Osteoblast (primary cell): ENCODE results near the gene POLR2J. TPM values are rescaled to one million over a fixed set of nuclear protein-coding genes. Genes with fewer than 3 reads are reported as not detected.
A peak's percentile ranks its signal among the peaks of the same experiment; 100 is the strongest.

Source experiments
- DNase-seq: peaks from one replicate; pipeline ENCODE4 v3.0.0; 2011; ENCODE audit warnings: low spot score, mixed read lengths; ENCODE audit not compliant: insufficient read length; ENCODE audit errors: missing footprints
- H2AFZ ChIP-seq: 2 replicates; pipeline ENCODE4 v1.6.0; 2011; ENCODE audit warnings: mild to moderate bottlenecking, low read length
- H3K27ac ChIP-seq: 2 replicates; pipeline ENCODE4 v1.5.1; 2011; ENCODE audit warnings: mild to moderate bottlenecking, low read depth, low read length, moderate library complexity
- H3K27me3 ChIP-seq: 2 replicates; pipeline ENCODE4 v1.6.0; 2012; ENCODE audit warnings: mild to moderate bottlenecking, control low read depth, inconsistent platforms, low read length, moderate library complexity; ENCODE audit not compliant: insufficient read depth
- H3K36me3 ChIP-seq: 2 replicates; pipeline ENCODE4 v1.5.1; 2011; ENCODE audit warnings: mild to moderate bottlenecking, low read length, control low read depth, moderate library complexity; ENCODE audit not compliant: insufficient read depth
- H3K4me1 ChIP-seq: 2 replicates; pipeline ENCODE4 v1.5.1; 2011; ENCODE audit warnings: mild to moderate bottlenecking, low read length, control low read depth, moderate library complexity; ENCODE audit not compliant: insufficient read depth
- H3K4me2 ChIP-seq: 2 replicates; pipeline ENCODE4 v1.6.0; 2011; ENCODE audit warnings: mild to moderate bottlenecking, low read length; ENCODE audit not compliant: insufficient read depth
- H3K4me3 ChIP-seq: fragments of 200-600 bp; sonication (generic); 3 replicates; pipeline ENCODE4 v1.5.1; 2012; ENCODE audit warnings: mild to moderate bottlenecking, low read length, inconsistent platforms; ENCODE audit not compliant: insufficient read depth
- H3K79me2 ChIP-seq: 2 replicates; pipeline ENCODE4 v1.6.0; 2012; ENCODE audit warnings: mild to moderate bottlenecking, low read length, control low read depth, inconsistent platforms; ENCODE audit not compliant: insufficient read depth
- H3K9me3 ChIP-seq: 2 replicates; pipeline ENCODE4 v1.5.1; 2011; ENCODE audit warnings: low read depth, low read length, control low read depth
- H4K20me1 ChIP-seq: 2 replicates; pipeline ENCODE4 v1.6.0; 2012; ENCODE audit warnings: mild to moderate bottlenecking, low read length, control low read depth; ENCODE audit not compliant: insufficient read depth
- CTCF ChIP-seq: IDR thresholded peaks from 2 replicates; pipeline ENCODE4 v1.5.1; 2011; ENCODE audit warnings: mild to moderate bottlenecking, low read depth, low read length, moderate library complexity; ENCODE audit errors: extremely low read depth
- total RNA-seq: library from RNA; depleted of rRNA; stranded (reverse); fragments of >200 nt; gene quantifications from 2 replicates; pipeline ENCODE4 v1.2.3, GENCODE V29; 2012

POLR2J gene
- total RNA-seq, 1 donor, result 27.9 TPM

- Histone ChIP-seq H3K36me3 (peaks cover 24% of the 10 kb centered on the region), H4K20me1 (no peaks in the 10 kb centered on the region), H3K27ac (no peak overlapping the region), H3K4me2 (no peak overlapping the region), H3K9me3 (no peaks in the 10 kb centered on the region), H3K27me3 (no peaks in the 10 kb centered on the region), H2AFZ (no peak overlapping the region), H3K79me2 (peaks cover 13% of the 10 kb centered on the region), H3K4me3 (no peak overlapping the region), H3K4me1 (peaks cover 7% of the 10 kb centered on the region)
- TF ChIP-seq CTCF, result no peak
- peak; percentile 74 for DNase-seq
Observed at GRCh38 chr7:102469351-102469971, 9.3 kb downstream of the POLR2J start.

- Histone ChIP-seq H2AFZ (no peak overlapping the region), H3K4me2 (no peak overlapping the region)
Observed at GRCh38 chr7:102468478-102469350, 10.0 kb downstream of the POLR2J start.

GRCh38 chr7:102467581-102468477 is 10.9 kb downstream of the POLR2J start:
- peak; percentile 88 for DNase-seq
- no peaks in the 10 kb centered on the region for H3K9me3 ChIP-seq

More at GRCh38 chr7:102468478-102469350, 10.0 kb downstream of the POLR2J start:
- DNase-seq, result peak; percentile 85
- Histone ChIP-seq H3K36me3 (peaks cover 21% of the 10 kb centered on the region), H4K20me1 (no peaks in the 10 kb centered on the region), H3K79me2 (peaks cover 21% of the 10 kb centered on the region), H3K4me3 (no peak overlapping the region), H3K27ac (no peak overlapping the region), H3K27me3 (no peaks in the 10 kb centered on the region), H3K9me3 (no peaks in the 10 kb centered on the region), H3K4me1 (peaks cover 10% of the 10 kb centered on the region)
- TF ChIP-seq CTCF, result no peak

More at GRCh38 chr7:102467581-102468477, 10.9 kb downstream of the POLR2J start:
- H3K27me3 ChIP-seq, result no peaks in the 10 kb centered on the region
- peaks cover 13% of the 10 kb centered on the region for H3K4me1 ChIP-seq
- no peaks in the 10 kb centered on the region for H4K20me1 ChIP-seq
- H3K79me2 ChIP-seq, result peaks cover 25% of the 10 kb centered on the region
- H3K27ac ChIP-seq, result no peak overlapping the region
- peaks cover 12% of the 10 kb centered on the region for H3K36me3 ChIP-seq
- no peak overlapping the region for H2AFZ ChIP-seq
- TF ChIP-seq CTCF, result no peak
- no peak overlapping the region for H3K4me2 ChIP-seq
- H3K4me3 ChIP-seq, result no peak overlapping the region
